Esophagus squamous epithelium (tissue), 5 donors: ENCODE results near the gene PRAC1. TPM values are rescaled to one million over a fixed set of nuclear protein-coding genes. Genes with fewer than 3 reads are reported as not detected.
A peak's percentile ranks its signal among the peaks of the same experiment; 100 is the strongest.

Experiments used
- DNase-seq: peaks from one replicate; lab custom pipeline; 2025; lab: John Stamatoyannopoulos, UW
- H3K27ac ChIP-seq, 4 donors: fragments of 200-600 bp; sonication (generic); one replicate each; pipeline ENCODE4 v1.5.1; 2016 to 2019; ENCODE audit warnings: mild to moderate bottlenecking in 1 of 4
- H3K27me3 ChIP-seq, 4 donors: fragments of 200-600 bp; sonication (generic); 1 replicate in 3 of 4; 2 replicates in 1 of 4; pipeline versions ENCODE4 v1.5.1 to v1.6.0; 2017 to 2021; ENCODE audit warnings: antibody characterized with exemption in 1 of 4
- H3K36me3 ChIP-seq, 3 donors: fragments of 200-600 bp; sonication (generic); one replicate each; pipeline ENCODE4 v1.5.1; 2016 to 2019
- H3K4me1 ChIP-seq, 3 donors: fragments of 200-600 bp; sonication (generic); one replicate each; pipeline ENCODE4 v1.5.1; 2017 to 2019
- H3K4me3 ChIP-seq, 4 donors: fragments of 200-600 bp; sonication (generic); 1 replicate in 3 of 4; 2 replicates in 1 of 4; pipeline ENCODE4 v1.5.1; 2016 to 2019; ENCODE audit warnings: mild to moderate bottlenecking in 2 of 4, moderate library complexity in 1 of 4
- H3K9me3 ChIP-seq, 3 donors: fragments of 200-600 bp; sonication (generic); one replicate each; pipeline ENCODE4 v1.5.1; 2016 to 2019
- POLR2A ChIP-seq, 4 donors: fragments of 450-650 bp; IDR thresholded peaks; one replicate each; pipeline ENCODE4 v1.6.1; 2017; ENCODE audit warnings: antibody characterized with exemption in 4 of 4, mild to moderate bottlenecking in 4 of 4, moderate library complexity in 3 of 4
- WGBS, 2 donors: methylation state at CpG; one replicate each; pipeline ENCODE4 v1.1.5; 2018; 5-methylcytosine and 5-hydroxymethylcytosine counted together
- intact Hi-C: fragments of 100-400 bp; cut with DNase I; formaldehyde crosslinking; loops from one replicate; pipeline ENCODE4 v1.15.0; 2022
- total RNA-seq, 4 donors: library from RNA; depleted of rRNA; stranded (reverse); fragments of >200 nt; gene quantifications; one replicate each; pipeline ENCODE4 v1.1.0, GENCODE V29; 2016
- TF ChIP-seq, protein P1 (sequence below), 6 experiments: fragments of 450-650 bp in 4 of 6; fragments of 200-600 bp in 2 of 6; sonication (generic) in 2 of 6; IDR thresholded peaks; one replicate each; pipeline ENCODE4 v1.5.1; 2016 to 2019; ENCODE audit warnings: antibody characterized with exemption in 6 of 6, mild to moderate bottlenecking in 4 of 6, moderate library complexity in 4 of 6
- donor health status: DM: yes; HTN: yes; CAD: no.

PRAC1 gene
- total RNA-seq: not detected

DNA sequence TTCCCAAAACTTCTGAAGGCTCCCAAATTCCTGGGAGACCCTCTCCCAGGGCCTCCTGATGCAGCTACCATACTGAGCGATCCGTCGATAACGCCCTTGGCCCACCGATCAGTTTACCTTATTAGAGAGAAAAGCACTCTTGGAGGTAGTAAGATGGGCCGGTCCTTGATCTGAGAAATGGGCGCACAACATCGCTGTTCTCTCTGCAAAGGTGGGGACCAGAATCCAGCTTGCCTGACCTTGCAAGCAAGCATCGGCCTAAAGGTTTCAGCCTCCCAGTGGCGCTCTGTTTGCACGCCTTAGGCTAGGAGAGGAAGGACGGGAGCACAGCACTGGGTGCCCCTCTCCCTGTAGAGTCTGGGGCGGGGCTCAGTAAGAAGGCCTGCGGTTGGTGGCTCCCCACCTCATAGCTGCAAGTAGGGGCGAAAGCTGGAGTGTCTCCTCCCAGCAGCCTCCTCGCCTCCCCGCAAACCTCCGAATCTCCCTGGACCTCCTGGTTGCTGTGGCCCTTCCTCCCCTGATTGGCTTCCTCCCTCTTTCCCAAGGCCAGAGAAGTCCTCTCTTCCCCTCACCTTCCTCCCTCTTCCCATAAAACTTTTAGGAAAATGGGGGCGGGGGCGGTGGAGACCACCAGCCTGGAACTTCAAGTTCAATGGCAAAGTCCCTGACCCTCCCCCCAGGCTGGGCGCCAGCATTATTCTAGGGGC is at the start of gene PRAC1:
Gene PRAC1 (minus strand): TSS at position 318 of the 707 bp plus-strand sequence. CDS start 126 bp downstream, at position 192.
- Histone ChIP-seq H3K4me1 (peaks cover 10 to 50% (median 36%) of the 10 kb centered on the region in 3 donors), H3K27ac (no peak within 1 kb of the TSS), H3K9me3 (no peaks in the 10 kb centered on the region), H3K27me3 (peaks cover 68 to 100% (median 94%) of the 10 kb centered on the region in 4 donors), H3K4me3 (peak within 1 kb of the TSS in 1 of 4 donors; percentile 40), H3K36me3 (no peaks in the 10 kb centered on the region)
- no peak for DNase-seq
- TF ChIP-seq, protein P1, sequence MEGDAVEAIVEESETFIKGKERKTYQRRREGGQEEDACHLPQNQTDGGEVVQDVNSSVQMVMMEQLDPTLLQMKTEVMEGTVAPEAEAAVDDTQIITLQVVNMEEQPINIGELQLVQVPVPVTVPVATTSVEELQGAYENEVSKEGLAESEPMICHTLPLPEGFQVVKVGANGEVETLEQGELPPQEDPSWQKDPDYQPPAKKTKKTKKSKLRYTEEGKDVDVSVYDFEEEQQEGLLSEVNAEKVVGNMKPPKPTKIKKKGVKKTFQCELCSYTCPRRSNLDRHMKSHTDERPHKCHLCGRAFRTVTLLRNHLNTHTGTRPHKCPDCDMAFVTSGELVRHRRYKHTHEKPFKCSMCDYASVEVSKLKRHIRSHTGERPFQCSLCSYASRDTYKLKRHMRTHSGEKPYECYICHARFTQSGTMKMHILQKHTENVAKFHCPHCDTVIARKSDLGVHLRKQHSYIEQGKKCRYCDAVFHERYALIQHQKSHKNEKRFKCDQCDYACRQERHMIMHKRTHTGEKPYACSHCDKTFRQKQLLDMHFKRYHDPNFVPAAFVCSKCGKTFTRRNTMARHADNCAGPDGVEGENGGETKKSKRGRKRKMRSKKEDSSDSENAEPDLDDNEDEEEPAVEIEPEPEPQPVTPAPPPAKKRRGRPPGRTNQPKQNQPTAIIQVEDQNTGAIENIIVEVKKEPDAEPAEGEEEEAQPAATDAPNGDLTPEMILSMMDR (IDR thresholded peaks at IDR 0.05): no peak
- no peak for TF ChIP-seq POLR2A (IDR thresholded peaks at IDR 0.05)
- WGBS, 2 donors: 10 to 12% methylated on average over 2 to 16 of the region's 21 CpGs
- intact Hi-C loops: loop anchor here (5.0 kb wide), 1 partner anchor 155 kb away; no protein-coding TSS in a partner anchor

DNA sequence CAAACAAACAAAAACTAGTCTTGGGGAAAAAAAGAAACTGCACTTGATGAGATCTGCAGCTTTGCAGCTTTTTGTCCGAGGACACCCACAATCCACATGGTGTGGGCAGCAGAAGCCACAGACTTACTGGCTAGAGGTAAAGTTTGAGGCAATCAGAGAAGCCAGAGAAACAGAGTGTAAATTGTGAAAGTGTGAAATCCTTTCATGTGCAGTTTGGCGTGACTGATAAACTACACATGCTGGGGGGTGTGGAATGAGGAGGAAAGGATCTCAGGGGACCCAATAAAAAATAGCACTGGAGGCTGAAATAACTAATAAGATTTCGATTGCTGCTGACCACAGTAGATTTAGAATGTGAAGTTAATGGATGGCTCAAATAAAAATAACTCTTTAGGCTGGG is 48.6 kb upstream of the PRAC1 start:
- Histone ChIP-seq H3K27me3 (peaks cover 0 to 96% (median 5%) of the 10 kb centered on the region in 4 donors), H3K36me3 (no peaks in the 10 kb centered on the region), H3K4me3 (no peak overlapping the region), H3K27ac (no peak overlapping the region), H3K4me1 (no peaks in the 10 kb centered on the region), H3K9me3 (no peaks in the 10 kb centered on the region)
- intact Hi-C loops: no loop called here
- WGBS, 2 donors: 39 to 47% methylated on average over 3 of the region's 3 CpGs
- DNase-seq: no peak
- TF ChIP-seq POLR2A (IDR thresholded peaks at IDR 0.05): no peak
- TF ChIP-seq, protein P1 (IDR thresholded peaks at IDR 0.05): no peak

DNA sequence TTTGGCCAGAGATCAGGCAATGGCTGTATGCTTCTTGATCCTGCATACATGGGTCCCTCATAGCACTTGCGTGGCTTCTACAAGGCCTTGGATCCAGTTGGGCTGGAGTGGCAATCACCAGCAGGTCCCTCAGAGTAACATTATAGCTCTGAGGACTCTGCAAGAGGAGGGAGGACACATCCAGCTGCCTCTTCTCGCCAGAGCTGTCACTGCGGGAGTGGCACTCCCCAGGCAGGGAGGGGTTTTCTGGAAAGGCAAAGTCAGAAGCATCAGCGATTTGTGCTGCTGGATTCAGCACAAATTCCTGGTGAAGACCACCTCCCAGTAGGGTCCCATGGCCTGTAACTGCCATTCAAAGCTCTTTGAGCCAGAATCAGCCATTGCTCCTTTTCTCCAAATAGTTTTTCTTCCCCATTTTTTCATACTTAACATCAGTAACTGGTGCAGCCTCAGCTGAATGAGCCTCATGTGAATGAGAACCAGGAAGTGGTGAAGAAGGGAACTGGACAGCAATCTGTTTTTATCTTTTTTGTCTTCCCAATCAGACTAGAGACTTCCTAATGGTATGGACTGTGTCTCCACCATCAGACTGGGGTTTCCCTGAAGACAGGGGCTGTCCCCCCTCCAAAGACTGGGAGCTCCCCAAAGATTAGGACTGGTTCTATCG is 46.8 kb upstream of the PRAC1 start:
- H3K27ac ChIP-seq: no peak overlapping the region
- H3K4me3 ChIP-seq: no peak overlapping the region
- H3K36me3 ChIP-seq: no peaks in the 10 kb centered on the region
- 77 to 89% methylated on average over 3 to 4 of the region's 5 CpGs for WGBS, 2 donors
- TF ChIP-seq POLR2A (IDR thresholded peaks at IDR 0.05): no peak
- TF ChIP-seq, protein P1 (IDR thresholded peaks at IDR 0.05): no peak
- DNase-seq: no peak
- peaks cover 0 to 97% (median 5%) of the 10 kb centered on the region in 4 donors for H3K27me3 ChIP-seq
- no peaks in the 10 kb centered on the region for H3K4me1 ChIP-seq
- intact Hi-C loops: no loop called here
- no peaks in the 10 kb centered on the region for H3K9me3 ChIP-seq

DNA sequence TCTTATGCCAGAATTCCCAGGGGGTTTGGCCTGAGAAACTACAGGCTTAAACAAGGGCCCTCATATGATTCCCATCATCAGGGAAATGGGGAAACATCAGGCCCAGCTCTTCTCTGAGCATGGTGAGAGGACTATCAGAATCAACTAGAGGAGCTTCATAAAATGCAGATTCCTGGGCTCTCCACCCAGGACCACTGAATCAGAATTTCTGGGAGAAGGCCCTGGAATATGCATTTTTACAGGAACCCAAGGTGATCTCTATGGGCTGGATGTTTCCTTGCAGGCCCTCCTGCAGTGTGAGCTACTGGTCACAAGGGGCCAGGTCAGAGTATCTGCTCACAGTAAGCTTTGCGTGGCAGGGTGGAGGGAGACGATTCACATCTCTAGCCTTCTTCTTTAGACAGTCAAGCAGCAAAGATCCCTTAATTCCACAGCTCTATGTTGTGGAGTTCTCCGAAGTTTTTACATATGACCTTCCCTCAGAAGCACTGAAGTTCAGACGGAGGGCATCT is 45.0 kb upstream of the PRAC1 start:
- Histone ChIP-seq H3K4me3 (no peak overlapping the region), H3K27ac (no peak overlapping the region), H3K4me1 (no peaks in the 10 kb centered on the region), H3K27me3 (peaks cover 0 to 99% (median 5%) of the 10 kb centered on the region in 4 donors), H3K9me3 (no peaks in the 10 kb centered on the region), H3K36me3 (no peaks in the 10 kb centered on the region)
- DNase-seq: no peak
- intact Hi-C loops: no loop called here
- no peak for TF ChIP-seq POLR2A (IDR thresholded peaks at IDR 0.05)
- TF ChIP-seq, protein P1 (IDR thresholded peaks at IDR 0.05): no peak
- 63 to 78% methylated on average over 3 to 4 of the region's 4 CpGs for WGBS, 2 donors

DNA sequence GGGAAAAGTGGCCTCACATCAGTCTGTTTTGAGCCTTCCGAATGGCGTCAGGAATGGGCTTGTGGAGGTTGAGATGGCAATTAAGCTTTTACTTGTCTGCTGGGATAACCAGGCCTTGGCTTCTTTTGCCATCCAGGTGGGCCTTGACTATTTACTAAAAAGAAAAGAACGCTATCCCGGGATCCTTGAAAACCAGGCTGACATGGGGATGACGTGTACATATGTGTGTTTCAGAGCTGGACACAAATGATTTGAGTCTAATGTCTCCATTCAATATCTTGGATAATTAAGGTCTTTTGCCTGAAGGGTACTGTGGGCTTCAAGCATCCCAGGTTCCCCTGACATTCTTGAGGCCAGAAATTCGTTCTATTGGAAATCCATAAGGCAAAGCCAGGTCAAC is 38.8 kb upstream of the PRAC1 start:
- no peak for DNase-seq
- H3K27me3 ChIP-seq: peaks cover 0 to 100% (median 6%) of the 10 kb centered on the region in 4 donors

More for the DNA sequence above, 38.8 kb upstream of the PRAC1 start:
- TF ChIP-seq POLR2A (IDR thresholded peaks at IDR 0.05): no peak
- TF ChIP-seq, protein P1 (IDR thresholded peaks at IDR 0.05): no peak
- intact Hi-C loops: no loop called here
- Histone ChIP-seq H3K4me3 (no peak overlapping the region), H3K4me1 (no peaks in the 10 kb centered on the region), H3K9me3 (no peaks in the 10 kb centered on the region), H3K36me3 (no peaks in the 10 kb centered on the region), H3K27ac (no peak overlapping the region)
- 63 to 77% methylated on average over 2 to 6 of the region's 6 CpGs for WGBS, 2 donors
